Parathyroid adenoma (tissue), 2 donors: ENCODE data around the gene LPP.

ENCODE experiments used
- H2AFZ ChIP-seq: fragments of 300-600 bp; sonication (generic); one replicate; pipeline ENCODE4 v1.7.0; 2017; ENCODE audit warnings: antibody characterized with exemption, mild to moderate bottlenecking
- H3K27ac ChIP-seq: fragments of 300-600 bp; sonication (generic); one replicate; pipeline ENCODE4 v1.7.0; 2017
- H3K27me3 ChIP-seq: fragments of 300-600 bp; sonication (generic); one replicate; pipeline ENCODE4 v1.7.0; 2017; ENCODE audit warnings: low read length; ENCODE audit not compliant: control insufficient read depth, insufficient read depth
- H3K36me3 ChIP-seq: fragments of 300-600 bp; sonication (generic); one replicate; pipeline ENCODE4 v1.7.0; 2017; ENCODE audit warnings: low read length; ENCODE audit not compliant: control insufficient read depth, insufficient read depth
- H3K4me1 ChIP-seq: fragments of 300-600 bp; sonication (generic); one replicate; pipeline ENCODE4 v1.7.0; 2017; ENCODE audit warnings: control low read depth
- H3K4me2 ChIP-seq: fragments of 300-600 bp; sonication (generic); one replicate; pipeline ENCODE4 v1.7.0; 2017; ENCODE audit warnings: low read length
- H3K4me3 ChIP-seq: fragments of 300-600 bp; sonication (generic); one replicate; pipeline ENCODE4 v1.7.0; 2017; ENCODE audit warnings: low read depth, low read length
- H3K79me2 ChIP-seq: fragments of 300-600 bp; sonication (generic); one replicate; pipeline ENCODE4 v1.7.0; 2017; ENCODE audit warnings: control low read depth
- H3K9ac ChIP-seq: fragments of 300-600 bp; sonication (generic); one replicate; pipeline ENCODE4 v1.7.0; 2017; ENCODE audit warnings: mild to moderate bottlenecking
- H3K9me3 ChIP-seq: fragments of 300-600 bp; sonication (generic); one replicate; pipeline ENCODE4 v1.7.0; 2017; ENCODE audit warnings: low read length; ENCODE audit not compliant: control insufficient read depth
- CTCF ChIP-seq: fragments of 300-600 bp; sonication (generic); IDR thresholded peaks from one replicate; pipeline ENCODE4 v1.7.0; 2017; ENCODE audit warnings: antibody characterized with exemption, mild to moderate bottlenecking
- donor health status: primary hyperparathyroidism.

Gene LPP

DNA sequence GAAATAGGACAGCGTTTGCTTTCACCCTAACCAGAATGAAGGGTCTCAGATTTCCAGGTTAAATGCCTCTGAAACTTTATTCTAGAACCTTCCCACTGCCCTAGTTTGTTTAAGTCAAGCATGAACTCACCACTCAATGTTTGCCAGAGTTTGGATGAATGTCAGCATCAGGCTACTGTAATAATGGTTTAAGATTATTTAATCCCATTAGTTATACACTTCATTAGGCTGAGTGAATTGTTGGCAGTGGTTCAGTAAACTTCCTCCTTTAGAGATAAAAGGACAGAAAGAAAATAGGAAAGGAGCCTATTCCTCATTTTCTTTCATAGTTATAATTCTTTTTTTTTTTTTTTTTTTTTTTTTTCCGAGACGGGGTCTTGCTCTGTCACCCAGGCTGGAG lies 615.9 kb downstream of the LPP start:
- Histone ChIP-seq H3K79me2 (no peaks in the 10 kb centered on the region), H3K36me3 (no peaks in the 10 kb centered on the region), H2AFZ (no peak overlapping the region), H3K4me2 (no peak overlapping the region), H3K9me3 (no peaks in the 10 kb centered on the region), H3K4me3 (no peak overlapping the region), H3K27me3 (no peaks in the 10 kb centered on the region), H3K9ac (no peak overlapping the region), H3K4me1 (no peaks in the 10 kb centered on the region), H3K27ac (no peak overlapping the region)
- no peak for TF ChIP-seq CTCF

GRCh38 chr3:188772886-188773285 lies 618.9 kb downstream of the LPP start:
- Histone ChIP-seq H3K4me1 (no peaks in the 10 kb centered on the region), H3K9me3 (no peaks in the 10 kb centered on the region), H2AFZ (no peak overlapping the region), H3K9ac (no peak overlapping the region), H3K36me3 (no peaks in the 10 kb centered on the region), H3K27ac (no peak overlapping the region), H3K4me2 (no peak overlapping the region), H3K27me3 (no peaks in the 10 kb centered on the region), H3K4me3 (no peak overlapping the region), H3K79me2 (no peaks in the 10 kb centered on the region)
- TF ChIP-seq CTCF, result no peak

DNA sequence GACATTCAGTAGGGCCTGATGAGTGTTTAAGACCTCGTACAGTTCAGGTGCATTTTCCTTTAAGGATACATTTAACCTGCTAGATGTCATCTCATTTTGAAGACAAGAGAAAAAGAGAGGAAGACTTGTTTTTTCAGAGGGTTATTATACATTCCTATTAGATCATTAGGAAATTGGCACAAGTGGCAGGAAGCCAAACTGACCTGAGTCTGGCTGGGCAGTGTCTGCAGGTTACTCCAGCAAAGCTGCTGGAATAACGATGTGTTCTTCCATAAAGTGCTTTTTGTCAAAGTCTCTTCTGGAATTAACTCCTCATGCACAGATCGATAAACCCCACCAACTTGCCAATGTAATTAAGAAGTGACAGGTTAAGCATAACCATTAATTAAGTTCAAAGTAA lies 621.5 kb downstream of the LPP start:
- H3K9ac ChIP-seq, result no peak overlapping the region
- H2AFZ ChIP-seq, result no peak overlapping the region
- H3K9me3 ChIP-seq, result no peaks in the 10 kb centered on the region
- no peaks in the 10 kb centered on the region for H3K4me1 ChIP-seq
- H3K36me3 ChIP-seq, result no peaks in the 10 kb centered on the region
- H3K27me3 ChIP-seq, result no peaks in the 10 kb centered on the region
- no peak overlapping the region for H3K4me3 ChIP-seq
- H3K27ac ChIP-seq, result no peak overlapping the region
- no peak for TF ChIP-seq CTCF
- no peak overlapping the region for H3K4me2 ChIP-seq
- H3K79me2 ChIP-seq, result no peaks in the 10 kb centered on the region

DNA sequence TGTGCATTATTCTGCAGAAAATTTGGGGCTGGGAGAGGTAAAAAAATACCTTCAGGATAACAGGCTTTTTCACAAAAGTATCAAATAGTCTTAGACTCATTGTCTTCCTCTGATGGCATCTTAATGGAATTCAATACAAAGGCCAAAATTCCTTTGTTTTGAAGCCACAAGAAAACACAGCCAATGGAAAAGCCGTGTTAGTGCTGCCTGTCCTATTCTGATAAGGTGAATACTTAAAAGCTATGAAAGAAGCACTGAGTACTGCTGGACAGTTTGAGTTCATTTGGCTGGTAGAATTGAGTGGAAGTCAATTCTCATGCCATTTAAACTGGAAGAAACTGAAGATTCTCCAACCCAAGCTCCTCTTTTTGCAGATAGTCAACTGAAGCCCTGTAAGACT lies 622.5 kb downstream of the LPP start:
- no peak for TF ChIP-seq CTCF
- H3K9me3 ChIP-seq, result no peaks in the 10 kb centered on the region
- no peak overlapping the region for H3K9ac ChIP-seq
- no peaks in the 10 kb centered on the region for H3K4me1 ChIP-seq
- no peak overlapping the region for H3K27ac ChIP-seq
- no peak overlapping the region for H2AFZ ChIP-seq
- no peaks in the 10 kb centered on the region for H3K36me3 ChIP-seq
- H3K4me2 ChIP-seq, result no peak overlapping the region
- no peak overlapping the region for H3K4me3 ChIP-seq
- H3K27me3 ChIP-seq, result no peaks in the 10 kb centered on the region
- H3K79me2 ChIP-seq, result no peaks in the 10 kb centered on the region

GRCh38 chr3:188778091-188778852 lies 624.3 kb downstream of the LPP start:
- Histone ChIP-seq H3K4me2 (no peak overlapping the region), H2AFZ (no peak overlapping the region), H3K9me3 (no peaks in the 10 kb centered on the region), H3K79me2 (no peaks in the 10 kb centered on the region), H3K9ac (no peak overlapping the region), H3K4me1 (no peaks in the 10 kb centered on the region), H3K4me3 (no peak overlapping the region), H3K27ac (no peak overlapping the region), H3K27me3 (no peaks in the 10 kb centered on the region), H3K36me3 (no peaks in the 10 kb centered on the region)
- no peak for TF ChIP-seq CTCF
